HCT116 (cell line): Measurements from ENCODE around the gene OVOL1.

Experiments
- ATF3 ChIP-seq: IDR thresholded peaks from 2 replicates; pipeline ENCODE4 v1.6.1; 2012
- CTCF ChIP-seq, 3 experiments: fragments of 200-600 bp in 1 of 3; sonication (generic) in 1 of 3; IDR thresholded peaks in 2 of 3; conservative IDR thresholded peaks in 1 of 3; 2 replicates each; pipeline ENCODE4 v1.5.1; 2012 to 2017; ENCODE audit warnings: low read depth in 2 of 3, low read length in 2 of 3, antibody characterized with exemption in 1 of 3, borderline replicate concordance in 1 of 3, control low read depth in 1 of 3, mild to moderate bottlenecking in 1 of 3, mixed read lengths in 1 of 3, mixed run types in 1 of 3, moderate library complexity in 1 of 3; ENCODE audit not compliant: insufficient read depth in 1 of 3
- ELF1 ChIP-seq: IDR thresholded peaks from 2 replicates; pipeline ENCODE4 v1.6.1; 2012; ENCODE audit warnings: low read depth, borderline replicate concordance
- MAX ChIP-seq: IDR thresholded peaks from 2 replicates; pipeline ENCODE4 v1.6.1; 2012
- POLR2A ChIP-seq: IDR thresholded peaks from 2 replicates; pipeline ENCODE4 v1.7.0; 2011; ENCODE audit warnings: borderline replicate concordance; ENCODE audit not compliant: insufficient read depth, insufficient read length; ENCODE audit errors: extremely low read depth
- REST ChIP-seq: IDR thresholded peaks from 2 replicates; pipeline ENCODE4 v1.6.1; 2012; ENCODE audit warnings: low read depth

- TF ChIP-seq CTCF (IDR thresholded peaks at IDR 0.05 in 2 of 3, conservative IDR thresholded peaks at IDR 0.05 in 1 of 3; ENCODE audit: borderline replicate concordance in 1 of 3, insufficient read depth in 1 of 3, low read depth in 2 of 3, low read length in 2 of 3) (no peak), REST (no peak), ATF3 (no peak), POLR2A (no peak), MAX (no peak), ELF1 (no peak)
Observed at GRCh38 chr11:65789230-65790103, 2.6 kb downstream of the OVOL1 start.
